Caco-2 (cell line): ENCODE data around the gene COL12A1. TPM values are rescaled to one million over a fixed set of nuclear protein-coding genes. Genes with fewer than 3 reads are reported as not detected.

ENCODE experiments used
- BruUV-seq: library from RNA; stranded (reverse); fragments of 400-500 nt; replicated peaks from 2 replicates; lab custom pipeline; 2021; lab: Mats Ljungman, UMichigan
- CTCF ChIA-PET: fragments of 300-600 bp; sonication (Branson Sonifier 250); formaldehyde crosslinking; loops from one replicate; lab custom pipeline; 2022; ENCODE audit warnings: antibody characterized with exemption; lab: Charles Lee
- POLR2A ChIA-PET: fragments of 300-600 bp; sonication (Branson Sonifier 250); formaldehyde crosslinking; loops from one replicate; lab custom pipeline; 2022; ENCODE audit warnings: antibody characterized with exemption; lab: Charles Lee
- DNase-seq, 2 experiments: peaks; one replicate each; pipeline versions ENCODE4 v3.0.0 to v3.0.0-alpha.2; 2020 to 2022
- H3K27me3 ChIP-seq: replicated peaks from 2 replicates; pipeline ENCODE4 v1.6.0; 2011; ENCODE audit warnings: low read length; ENCODE audit not compliant: control insufficient read depth, insufficient read depth
- H3K36me3 ChIP-seq: 2 replicates; pipeline ENCODE4 v1.5.1; 2011; ENCODE audit warnings: low read length; ENCODE audit not compliant: control insufficient read depth, insufficient read depth
- H3K4me1 ChIP-seq: fragments of 250-450 bp; sonication (Bioruptor Pico); 2 replicates; pipeline ENCODE4 v1.5.1; 2020; ENCODE audit warnings: mild to moderate bottlenecking
- H3K4me3 ChIP-seq: 2 replicates; pipeline ENCODE4 v1.5.1; 2011; ENCODE audit warnings: low read depth, mild to moderate bottlenecking, control low read depth, low read length
- H3K9me3 ChIP-seq: fragments of 250-450 bp; sonication (Bioruptor Pico); 2 replicates; pipeline ENCODE4 v1.5.1; 2020; ENCODE audit warnings: mild to moderate bottlenecking, moderate library complexity
- H3K27ac Mint-ChIP-seq: one replicate; pipeline ENCODE4 v1.8.0; 2022; ENCODE audit warnings: mixed read lengths; ENCODE audit not compliant: unreplicated experiment
- H3K27me3 Mint-ChIP-seq: one replicate; pipeline ENCODE4 v1.8.0; 2022; ENCODE audit warnings: mixed read lengths; ENCODE audit not compliant: insufficient read depth, unreplicated experiment
- H3K36me3 Mint-ChIP-seq: one replicate; pipeline ENCODE4 v1.8.0; 2022; ENCODE audit warnings: mild to moderate bottlenecking, mixed read lengths; ENCODE audit not compliant: insufficient read depth, unreplicated experiment
- H3K4me1 Mint-ChIP-seq: one replicate; pipeline ENCODE4 v1.8.0; 2022; ENCODE audit warnings: low read depth, mixed read lengths; ENCODE audit not compliant: unreplicated experiment
- H3K4me3 Mint-ChIP-seq: one replicate; pipeline ENCODE4 v1.8.0; 2022; ENCODE audit warnings: mild to moderate bottlenecking, moderate library complexity, mixed read lengths; ENCODE audit not compliant: unreplicated experiment
- H3K9me3 Mint-ChIP-seq: one replicate; pipeline ENCODE4 v1.8.0; 2022; ENCODE audit warnings: mixed read lengths; ENCODE audit not compliant: unreplicated experiment
- intact Hi-C: fragments of 100-400 bp; cut with micrococcal nuclease; formaldehyde crosslinking; loops from one replicate; pipeline ENCODE4 v1.10.0; 2022; ENCODE audit not compliant: unreplicated experiment
- total RNA-seq: library from RNA; stranded (reverse); gene quantifications from 2 replicates; pipeline ENCODE4 v1.2.3, GENCODE V29; 2022
- TF ChIP-seq, protein P1 (sequence below), 2 experiments: fragments of 200-600 bp in 1 of 2; IDR thresholded peaks; 1 replicate in 1 of 2; 2 replicates in 1 of 2; pipeline versions ENCODE4 v1.5.1 to v1.8.0; 2011 to 2022; ENCODE audit warnings: antibody characterized with exemption in 1 of 2, control low read depth in 1 of 2, inconsistent platforms in 1 of 2, low read depth in 1 of 2, low read length in 1 of 2, mild to moderate bottlenecking in 1 of 2, moderate library complexity in 1 of 2; ENCODE audit not compliant: insufficient read depth in 1 of 2, severe bottlenecking in 1 of 2, unreplicated experiment in 1 of 2

Gene COL12A1
- total RNA-seq, 1 experiment from 2014 or later = 68.0 TPM

GRCh38 chr6:75091467-75092190, 114.2 kb downstream of the COL12A1 start:
- Histone ChIP-seq H3K9me3 (no peaks in the 10 kb centered on the region), H3K4me3 (no peak overlapping the region), H3K4me1 (peaks cover 26% of the 10 kb centered on the region), H3K27me3 (no peaks in the 10 kb centered on the region), H3K36me3 (no peaks in the 10 kb centered on the region)
- TF ChIP-seq, protein P1, sequence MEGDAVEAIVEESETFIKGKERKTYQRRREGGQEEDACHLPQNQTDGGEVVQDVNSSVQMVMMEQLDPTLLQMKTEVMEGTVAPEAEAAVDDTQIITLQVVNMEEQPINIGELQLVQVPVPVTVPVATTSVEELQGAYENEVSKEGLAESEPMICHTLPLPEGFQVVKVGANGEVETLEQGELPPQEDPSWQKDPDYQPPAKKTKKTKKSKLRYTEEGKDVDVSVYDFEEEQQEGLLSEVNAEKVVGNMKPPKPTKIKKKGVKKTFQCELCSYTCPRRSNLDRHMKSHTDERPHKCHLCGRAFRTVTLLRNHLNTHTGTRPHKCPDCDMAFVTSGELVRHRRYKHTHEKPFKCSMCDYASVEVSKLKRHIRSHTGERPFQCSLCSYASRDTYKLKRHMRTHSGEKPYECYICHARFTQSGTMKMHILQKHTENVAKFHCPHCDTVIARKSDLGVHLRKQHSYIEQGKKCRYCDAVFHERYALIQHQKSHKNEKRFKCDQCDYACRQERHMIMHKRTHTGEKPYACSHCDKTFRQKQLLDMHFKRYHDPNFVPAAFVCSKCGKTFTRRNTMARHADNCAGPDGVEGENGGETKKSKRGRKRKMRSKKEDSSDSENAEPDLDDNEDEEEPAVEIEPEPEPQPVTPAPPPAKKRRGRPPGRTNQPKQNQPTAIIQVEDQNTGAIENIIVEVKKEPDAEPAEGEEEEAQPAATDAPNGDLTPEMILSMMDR (IDR thresholded peaks at IDR 0.05; ENCODE audit: insufficient read depth in 1 of 2, low read depth in 1 of 2, low read length in 1 of 2, severe bottlenecking in 1 of 2, unreplicated experiment in 1 of 2) = no peak
- no peak for DNase-seq
- Mint-ChIP-seq H3K4me1 (no peaks in the 10 kb centered on the region), H3K36me3 (peaks cover 25% of the 10 kb centered on the region), H3K27me3 (no peaks in the 10 kb centered on the region), H3K4me3 (no peak overlapping the region), H3K9me3 (no peaks in the 10 kb centered on the region), H3K27ac (no peak overlapping the region)
- POLR2A ChIA-PET = no interaction called here
- CTCF ChIA-PET = no interaction called here
- intact Hi-C loops = loop anchor here (1.0 kb wide), 1 partner anchor 121 kb away; no protein-coding TSS in a partner anchor
- no TSS peak for BruUV-seq

DNA sequence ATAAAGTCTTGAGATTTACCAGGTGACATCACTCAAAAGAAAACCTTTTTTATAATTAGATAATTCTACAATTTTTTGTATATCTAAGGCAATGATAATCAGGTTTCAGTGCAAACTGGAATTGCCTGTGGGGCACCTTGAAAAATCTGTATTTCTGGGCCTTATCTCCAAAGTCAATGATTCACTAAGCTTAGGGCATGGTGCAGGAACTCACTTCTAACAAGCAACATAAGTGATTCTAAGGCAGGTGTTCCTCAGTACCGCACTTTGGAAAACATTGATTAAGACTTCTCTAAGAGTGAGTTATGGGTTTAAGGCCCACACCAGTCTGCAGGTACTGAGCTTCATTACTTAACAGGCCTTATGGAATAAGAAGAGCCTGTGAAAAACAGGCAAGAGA, 115.3 kb downstream of the COL12A1 start:
- Histone ChIP-seq H3K27me3 (no peaks in the 10 kb centered on the region), H3K4me3 (no peak overlapping the region), H3K36me3 (no peaks in the 10 kb centered on the region), H3K9me3 (no peaks in the 10 kb centered on the region), H3K4me1 (peaks cover 26% of the 10 kb centered on the region)
- DNase-seq = peak in 1 of 2 experiments; percentile 32
- peaks cover 25% of the 10 kb centered on the region for H3K36me3 Mint-ChIP-seq
- no peaks in the 10 kb centered on the region for H3K27me3 Mint-ChIP-seq
- TF ChIP-seq, protein P1 (IDR thresholded peaks at IDR 0.05; ENCODE audit: insufficient read depth in 1 of 2, low read depth in 1 of 2, low read length in 1 of 2, severe bottlenecking in 1 of 2, unreplicated experiment in 1 of 2) = no peak
- ChIA-PET CTCF (interaction anchor here (1.0 kb wide), 1 partner anchor 25 kb away, joined by 3 read pairs; no protein-coding TSS in a partner anchor), POLR2A (no interaction called here)
- intact Hi-C loops = no loop called here
- no peaks in the 10 kb centered on the region for H3K9me3 Mint-ChIP-seq
- H3K4me3 Mint-ChIP-seq = no peak overlapping the region
- H3K27ac Mint-ChIP-seq = no peak overlapping the region
- no peaks in the 10 kb centered on the region for H3K4me1 Mint-ChIP-seq
- BruUV-seq = no TSS peak

DNA sequence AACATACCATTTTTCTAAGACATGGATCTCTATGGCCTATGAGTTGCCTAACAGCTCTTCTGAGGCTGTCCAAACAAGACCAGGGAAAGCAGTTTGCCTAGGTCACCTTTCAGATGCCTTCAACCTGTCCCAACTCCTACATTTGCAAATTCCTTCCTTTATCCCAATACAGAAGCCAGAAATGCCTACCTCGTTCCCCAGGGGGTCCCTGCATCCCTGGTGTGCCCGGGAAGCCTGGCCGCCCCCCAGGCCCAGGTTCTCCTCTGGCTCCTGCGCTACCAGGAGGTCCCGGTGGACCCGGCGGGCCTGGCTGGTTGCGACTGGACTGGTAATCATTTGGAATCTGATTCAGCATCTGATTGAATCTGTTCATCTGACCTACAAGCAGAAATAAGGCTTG, 115.9 kb downstream of the COL12A1 start:
- BruUV-seq = no TSS peak
- CTCF ChIA-PET = interaction anchor here (1.0 kb wide), 1 partner anchor 24 kb away, joined by 3 read pairs; no protein-coding TSS in a partner anchor
- H3K36me3 ChIP-seq = no peaks in the 10 kb centered on the region

More for the DNA sequence above, 115.9 kb downstream of the COL12A1 start:
- Histone ChIP-seq H3K4me1 (peaks cover 26% of the 10 kb centered on the region), H3K4me3 (no peak overlapping the region), H3K27me3 (no peaks in the 10 kb centered on the region), H3K9me3 (no peaks in the 10 kb centered on the region)
- POLR2A ChIA-PET = no interaction called here
- Mint-ChIP-seq H3K4me1 (no peaks in the 10 kb centered on the region), H3K36me3 (peaks cover 29% of the 10 kb centered on the region), H3K4me3 (no peak overlapping the region), H3K27ac (no peak overlapping the region), H3K9me3 (no peaks in the 10 kb centered on the region), H3K27me3 (no peaks in the 10 kb centered on the region)
- TF ChIP-seq, protein P1 (IDR thresholded peaks at IDR 0.05; ENCODE audit: insufficient read depth in 1 of 2, low read depth in 1 of 2, low read length in 1 of 2, severe bottlenecking in 1 of 2, unreplicated experiment in 1 of 2) = no peak
- DNase-seq = no peak
- intact Hi-C loops = no loop called here
